ENCODE data around the gene LHX8.

- TF ChIP-seq CTCF (IDR thresholded peaks at IDR 0.05) (no peak), EP300 (IDR thresholded peaks at IDR 0.05) (no peak)
Observed at GRCh38 chr1:75165264-75165663, 31.1 kb downstream of the LHX8 start.

Measured in tibial nerve (tissue), 4 donors.